GM18951 (cell line): ENCODE results near the gene KCNA1.

Source experiments
- POLR2A ChIP-seq: IDR thresholded peaks from 4 replicates; pipeline ENCODE4 v1.6.1; 2011; ENCODE audit warnings: mild to moderate bottlenecking; ENCODE audit not compliant: insufficient read length, insufficient read depth; ENCODE audit errors: extremely low read depth
- in situ Hi-C: fragments of 300-500 bp; cut with MboI; formaldehyde crosslinking; loops from one replicate; pipeline ENCODE4 v1.12.0; 2022; ENCODE audit warnings: low sequenced_read_pairs, mixed read lengths, inconsistent platforms; ENCODE audit not compliant: unreplicated experiment

The KCNA1 gene

DNA sequence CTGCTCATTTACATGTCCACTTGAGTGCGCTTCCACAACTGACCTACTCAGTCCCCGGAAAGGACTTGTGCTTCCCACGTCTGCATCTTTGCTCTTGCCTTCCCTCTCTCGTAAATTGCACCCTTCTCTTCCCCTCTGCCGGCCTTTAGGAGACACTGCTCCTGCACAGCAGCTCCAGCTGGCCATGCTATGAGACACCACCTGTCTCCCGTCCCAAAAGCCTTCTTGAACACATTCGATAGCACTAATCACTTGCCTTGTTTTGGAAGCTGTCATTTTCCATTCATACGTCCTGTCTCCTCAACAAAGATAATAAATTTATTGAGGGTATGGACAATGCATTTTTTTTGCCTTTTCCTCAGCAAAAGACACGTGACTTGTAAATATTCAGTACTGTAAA, 15.7 kb upstream of the KCNA1 start:
- no peak for TF ChIP-seq POLR2A
- in situ Hi-C loops = no loop called here

DNA sequence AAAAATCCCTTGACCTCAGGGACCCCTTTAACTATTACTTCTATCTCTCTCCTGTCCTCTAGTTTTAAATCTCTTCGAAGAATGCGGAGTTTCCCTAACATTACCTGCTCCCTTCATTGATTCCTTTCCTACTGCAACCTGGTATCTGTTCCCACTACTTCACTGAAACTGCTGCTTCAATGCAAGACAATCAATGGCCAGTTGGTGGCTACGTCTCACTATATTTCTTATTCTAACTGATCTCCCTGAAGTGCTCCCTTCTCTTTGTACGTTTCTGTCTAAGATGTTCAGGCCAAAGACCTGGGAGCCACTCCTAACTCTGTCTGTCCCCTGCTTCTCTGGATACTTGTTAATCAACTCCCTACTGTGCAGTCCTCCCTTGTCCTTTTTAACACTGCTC, 10.3 kb upstream of the KCNA1 start:
- TF ChIP-seq POLR2A = no peak
- in situ Hi-C loops = no loop called here

DNA sequence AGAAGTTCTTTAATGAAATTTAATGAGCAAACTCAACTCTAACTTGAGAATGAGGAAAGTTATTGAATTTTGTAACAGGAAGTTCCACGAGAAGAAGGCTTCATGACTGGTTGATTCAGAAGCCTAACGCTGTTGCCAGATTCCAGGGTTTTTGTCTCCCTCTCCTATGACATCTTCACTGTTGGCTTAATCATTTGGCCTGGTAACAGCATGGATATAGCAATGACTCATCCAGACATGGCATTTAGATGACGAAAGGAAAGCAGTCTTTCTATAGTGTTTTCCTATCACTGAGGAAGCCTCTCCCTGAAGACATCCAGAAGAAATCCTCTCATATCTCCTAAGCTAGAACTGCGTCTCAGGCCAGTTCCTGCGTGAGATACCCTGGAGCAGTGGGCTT, 9.4 kb upstream of the KCNA1 start:
- in situ Hi-C loops = no loop called here
- TF ChIP-seq POLR2A = no peak

DNA sequence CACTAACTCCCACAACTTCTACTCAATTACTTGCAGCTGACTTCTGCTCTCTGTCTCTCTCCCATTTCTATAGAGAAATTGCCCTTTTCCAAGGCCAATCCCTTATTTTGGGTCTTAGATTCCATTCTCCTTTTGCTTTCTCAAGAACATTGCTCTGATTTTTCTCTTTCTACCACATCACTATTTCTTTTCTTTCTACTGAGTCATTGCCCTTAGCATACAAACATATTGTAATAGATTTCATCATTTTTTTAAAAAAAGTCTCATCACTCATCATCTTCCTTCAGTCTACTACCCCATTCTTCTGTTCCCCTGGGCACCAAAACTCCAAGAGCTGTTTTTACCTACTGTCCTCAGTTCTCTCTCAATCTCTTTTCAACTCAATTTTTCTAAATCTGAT, 4.4 kb upstream of the KCNA1 start:
- in situ Hi-C loops = no loop called here

DNA sequence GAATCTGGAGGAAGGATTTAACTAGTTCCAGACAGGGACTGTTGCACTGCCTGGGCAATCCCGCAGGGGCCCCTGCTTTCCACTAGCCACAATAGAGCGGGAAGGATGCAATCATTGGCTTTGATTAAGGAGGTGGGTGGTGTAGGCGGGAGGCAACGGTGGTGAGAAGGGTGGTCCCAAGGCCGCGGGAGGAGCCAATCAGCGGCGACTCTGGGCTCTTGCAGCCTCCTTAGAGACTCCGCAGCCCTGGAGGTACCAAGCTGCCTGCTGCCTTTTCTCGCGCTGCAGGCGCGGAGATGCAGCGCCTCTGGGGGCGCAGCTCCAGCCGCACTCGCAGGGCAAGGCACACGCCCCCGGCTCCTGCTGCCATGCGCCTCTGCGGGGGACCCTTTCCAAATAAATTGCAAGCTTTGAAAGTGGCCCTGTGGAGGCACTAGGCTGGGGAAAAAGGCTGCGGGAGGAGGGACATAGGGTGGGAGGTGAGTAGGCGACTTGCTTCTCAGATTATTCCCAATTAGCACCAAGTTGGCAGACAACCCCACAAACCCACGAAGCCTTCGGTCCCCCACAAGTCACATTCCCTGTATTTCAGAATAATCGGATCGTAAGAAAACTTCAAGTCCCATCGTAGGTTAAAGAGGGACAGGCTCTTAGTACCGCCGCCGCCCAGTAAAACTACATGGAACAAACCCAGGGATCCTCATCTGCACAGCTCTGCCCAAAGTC, 858 bp upstream of the KCNA1 start:
- in situ Hi-C loops = no loop called here
- no peak for TF ChIP-seq POLR2A

More for the DNA sequence above, 4.4 kb upstream of the KCNA1 start:
- no peak for TF ChIP-seq POLR2A

DNA sequence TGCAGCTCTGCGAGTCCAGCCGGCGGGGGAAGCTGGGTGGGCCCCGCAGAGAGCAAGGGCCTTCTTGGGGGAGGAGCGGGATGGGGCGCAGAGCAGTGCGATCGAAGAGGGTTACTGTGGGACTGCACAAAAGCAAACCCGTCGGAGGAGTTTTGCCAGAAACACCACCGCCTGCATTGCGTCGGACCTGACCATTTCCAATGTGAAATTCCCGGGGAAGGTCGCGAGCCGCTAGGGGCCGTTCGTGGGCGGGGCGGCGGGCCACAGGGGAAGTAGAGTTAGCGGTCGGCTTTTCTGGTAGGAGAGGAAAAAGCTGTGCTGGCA, 333 bp upstream of the KCNA1 start:
- in situ Hi-C loops = no loop called here

DNA sequence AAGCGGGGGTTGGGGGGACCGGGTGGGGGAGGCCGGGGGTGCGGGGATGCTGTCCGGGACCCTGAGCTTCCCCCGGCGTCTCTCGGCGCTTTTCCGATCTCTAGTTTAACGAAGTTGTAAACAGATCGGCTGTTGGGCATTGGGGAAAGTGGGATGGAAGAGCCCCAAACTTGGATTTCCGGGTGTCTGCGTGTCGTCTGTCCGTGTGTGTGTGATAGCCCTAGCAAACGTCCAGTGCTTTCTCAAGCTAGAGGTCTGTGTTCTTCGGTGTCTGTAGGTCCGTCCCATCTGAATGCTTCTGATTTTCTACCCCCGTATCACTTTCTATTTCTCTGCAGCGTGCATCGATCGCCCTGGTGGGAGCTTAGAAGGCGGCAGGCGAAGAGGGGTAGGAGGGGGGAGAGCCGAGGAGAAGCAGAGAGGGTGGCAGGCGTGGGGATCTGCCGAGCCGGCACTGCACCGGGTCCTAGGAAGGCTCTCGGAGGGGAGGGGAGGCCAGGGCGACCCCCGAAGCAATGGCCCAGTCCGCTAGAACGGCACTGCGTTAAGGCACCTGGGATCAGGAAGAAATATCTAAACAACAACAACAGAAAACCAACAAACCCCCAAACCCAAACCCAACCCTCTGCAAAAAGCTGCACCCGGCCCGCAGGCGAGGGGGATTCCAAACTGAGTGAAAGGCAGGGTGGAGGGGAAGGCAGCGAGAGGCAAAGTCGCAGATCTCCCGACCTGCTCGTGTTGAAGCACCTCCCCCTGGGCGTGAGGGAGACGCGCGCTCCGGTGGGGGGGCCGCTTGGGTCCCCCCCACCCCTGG, 1.0 kb downstream of the KCNA1 start:
- in situ Hi-C loops = no loop called here

More for the DNA sequence above, 333 bp upstream of the KCNA1 start:
- no peak for TF ChIP-seq POLR2A

DNA sequence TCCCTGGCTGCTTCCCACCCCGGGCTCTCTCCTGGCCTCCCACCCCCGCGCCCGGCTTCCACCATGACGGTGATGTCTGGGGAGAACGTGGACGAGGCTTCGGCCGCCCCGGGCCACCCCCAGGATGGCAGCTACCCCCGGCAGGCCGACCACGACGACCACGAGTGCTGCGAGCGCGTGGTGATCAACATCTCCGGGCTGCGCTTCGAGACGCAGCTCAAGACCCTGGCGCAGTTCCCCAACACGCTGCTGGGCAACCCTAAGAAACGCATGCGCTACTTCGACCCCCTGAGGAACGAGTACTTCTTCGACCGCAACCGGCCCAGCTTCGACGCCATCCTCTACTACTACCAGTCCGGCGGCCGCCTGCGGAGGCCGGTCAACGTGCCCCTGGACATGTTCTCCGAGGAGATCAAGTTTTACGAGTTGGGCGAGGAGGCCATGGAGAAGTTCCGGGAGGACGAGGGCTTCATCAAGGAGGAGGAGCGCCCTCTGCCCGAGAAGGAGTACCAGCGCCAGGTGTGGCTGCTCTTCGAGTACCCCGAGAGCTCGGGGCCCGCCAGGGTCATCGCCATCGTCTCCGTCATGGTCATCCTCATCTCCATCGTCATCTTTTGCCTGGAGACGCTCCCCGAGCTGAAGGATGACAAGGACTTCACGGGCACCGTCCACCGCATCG, 1.8 kb downstream of the KCNA1 start:
- no peak for TF ChIP-seq POLR2A
- in situ Hi-C loops = no loop called here

More for the DNA sequence above, 1.0 kb downstream of the KCNA1 start:
- TF ChIP-seq POLR2A = no peak

DNA sequence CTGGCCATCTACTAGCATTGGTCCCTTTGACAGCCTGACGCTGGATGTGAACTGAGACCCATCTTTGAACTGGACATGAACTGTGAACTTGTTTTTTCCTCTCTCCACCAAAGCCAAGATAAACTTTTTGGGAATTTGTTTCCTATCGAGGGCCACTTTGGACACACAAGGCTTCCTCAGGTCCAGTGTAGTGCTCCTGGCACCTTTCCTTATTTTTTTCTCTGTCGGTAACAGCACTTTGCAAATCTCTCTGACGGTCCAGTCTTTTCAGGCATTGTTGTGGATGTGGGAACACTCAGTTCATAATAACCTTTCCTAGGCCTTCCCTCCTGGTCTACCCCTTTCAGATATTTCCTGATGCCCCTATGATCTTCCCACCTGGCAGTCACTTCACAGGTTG, 5.0 kb downstream of the KCNA1 start:
- in situ Hi-C loops = no loop called here
- no peak for TF ChIP-seq POLR2A

DNA sequence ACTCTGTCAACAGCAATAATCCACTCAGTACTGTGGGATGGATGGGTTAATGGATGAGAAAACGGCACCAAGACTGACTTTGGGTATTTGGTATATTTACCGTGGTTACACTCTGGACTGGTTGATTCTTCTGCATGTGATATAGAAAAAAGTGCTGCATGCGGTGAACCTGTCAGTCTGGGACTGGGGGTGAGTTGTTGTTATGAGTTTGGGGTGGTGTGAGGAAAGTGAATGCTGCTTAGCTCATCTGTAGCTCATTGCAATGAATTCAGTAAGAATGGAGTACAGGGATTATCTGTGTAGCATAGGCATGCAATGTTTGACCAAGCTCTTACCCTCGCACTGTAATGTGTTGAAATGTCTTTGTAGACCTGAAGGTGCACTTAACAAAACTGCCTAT, 6.0 kb downstream of the KCNA1 start:
- no peak for TF ChIP-seq POLR2A
- in situ Hi-C loops = no loop called here

DNA sequence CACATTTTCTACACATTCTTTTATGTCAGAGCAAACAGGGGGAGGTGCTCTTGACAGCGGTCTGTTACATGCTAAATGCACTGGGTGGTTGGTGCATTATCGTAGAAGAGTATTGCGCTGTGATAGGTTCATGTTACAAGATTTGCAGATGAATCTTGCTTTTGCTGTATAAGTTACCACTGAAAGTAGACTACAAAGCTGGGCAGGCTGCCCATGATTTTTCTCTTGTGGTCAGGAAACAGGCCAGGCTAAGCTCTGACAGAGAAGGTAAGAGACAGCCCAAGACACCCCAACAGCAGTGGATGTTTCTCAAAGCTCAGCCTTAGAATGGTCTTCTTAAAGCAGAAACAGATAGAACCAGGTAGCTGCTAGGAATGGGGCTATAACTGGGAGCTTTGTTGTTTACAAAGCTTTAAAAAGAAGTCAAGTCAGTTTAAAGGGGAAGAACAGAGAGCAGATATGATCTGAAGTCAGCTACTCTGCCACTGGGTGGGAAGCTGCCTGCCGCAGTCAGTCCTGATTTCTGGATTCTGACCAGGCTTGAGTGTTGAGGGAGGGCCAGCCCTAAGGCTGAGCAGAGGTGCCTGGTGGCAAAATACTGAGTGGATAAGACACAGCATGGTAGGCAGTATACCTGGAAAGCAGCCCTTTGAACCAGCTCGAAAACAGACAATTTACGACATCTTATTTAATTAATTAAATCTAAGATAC, 9.4 kb downstream of the KCNA1 start:
- in situ Hi-C loops = no loop called here

DNA sequence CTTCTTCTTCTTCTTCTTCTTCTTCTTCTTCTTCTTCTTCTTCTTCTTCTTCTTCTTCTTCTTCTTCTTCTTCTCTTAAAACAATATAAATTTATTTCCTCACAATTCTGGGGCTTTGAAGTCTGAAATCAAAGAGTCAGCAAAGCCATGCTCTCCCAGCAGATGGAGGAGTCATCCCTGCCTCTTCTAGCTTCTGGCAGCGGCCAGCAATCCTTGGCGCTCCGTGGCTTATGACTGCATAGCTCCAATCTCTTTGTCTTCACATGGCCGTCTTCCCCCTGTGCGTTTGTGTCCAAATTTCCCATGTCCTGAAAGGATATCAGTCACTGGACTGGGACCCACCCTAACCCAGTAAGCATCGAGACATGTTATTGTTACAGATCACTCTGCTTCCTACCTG, 22.9 kb downstream of the KCNA1 start:
- no peak for TF ChIP-seq POLR2A
- in situ Hi-C loops = no loop called here

More for the DNA sequence above, 9.4 kb downstream of the KCNA1 start:
- TF ChIP-seq POLR2A = no peak

DNA sequence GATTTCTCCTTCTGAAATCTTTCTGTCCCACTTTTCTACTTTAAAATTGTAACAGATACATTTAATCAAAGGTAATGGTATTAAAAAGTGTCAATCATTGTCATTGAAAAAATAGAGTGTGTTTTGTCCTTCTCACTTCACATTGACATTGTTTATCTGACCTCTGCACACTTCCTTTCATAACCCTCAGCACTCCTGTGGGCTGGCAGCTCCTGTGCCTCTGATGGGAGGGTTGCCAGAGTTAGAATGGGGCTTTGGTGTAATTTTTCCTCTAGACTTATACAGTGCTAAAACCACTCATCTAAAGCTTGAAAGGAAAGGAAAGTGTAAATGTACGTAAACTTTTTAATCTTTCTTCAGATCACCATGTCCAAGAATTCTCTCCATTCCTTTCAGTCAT, 23.7 kb downstream of the KCNA1 start:
- in situ Hi-C loops = no loop called here
- TF ChIP-seq POLR2A = no peak
